Endothelial cell of umbilical vein (primary cell): ENCODE results near the gene ALOX5. TPM values are rescaled to one million over a fixed set of nuclear protein-coding genes. Genes with fewer than 3 reads are reported as not detected.

Source experiments
- BruUV-seq: library from RNA; stranded (reverse); fragments of 400-500 nt; replicated peaks from 2 replicates; lab custom pipeline; 2021; lab: Mats Ljungman, UMichigan
- CTCF ChIA-PET: fragments of 300-600, 350-600 bp; sonication (Branson Sonifier 250); formaldehyde crosslinking; loops from one replicate; lab custom pipeline; 2021; ENCODE audit warnings: antibody characterized with exemption, inconsistent platforms; lab: Charles Lee
- POLR2A ChIA-PET: fragments of 300-600, 350-600 bp; sonication (Branson Sonifier 250); formaldehyde crosslinking; loops from one replicate; lab custom pipeline; 2021; ENCODE audit warnings: antibody characterized with exemption, inconsistent platforms; lab: Charles Lee
- DNase-seq: peaks from one replicate; pipeline ENCODE4 v3.0.0-alpha.2; 2011; ENCODE audit warnings: low read depth, low spot score
- FAIRE-seq: peaks from 2 replicates; lab custom pipeline; 2011; peaks lifted over from hg19 to GRCh38; lab: Jason Lieb, UNC
- H2AFZ ChIP-seq: 2 replicates; pipeline ENCODE4 v1.6.0; 2012; ENCODE audit warnings: low read depth, low read length, control low read depth, inconsistent platforms
- H3K27ac ChIP-seq: 2 replicates; pipeline ENCODE4 v1.5.1; 2011; ENCODE audit warnings: low read depth, mild to moderate bottlenecking, control low read depth, low read length, moderate library complexity; ENCODE audit not compliant: insufficient read depth
- H3K27me3 ChIP-seq, 2 experiments: 2 replicates each; pipeline versions ENCODE4 v1.6.0 to v1.6.1; 2011; ENCODE audit warnings: low read length in 2 of 2, mixed read lengths in 1 of 2; ENCODE audit not compliant: control insufficient read depth in 2 of 2, insufficient read depth in 2 of 2
- H3K36me3 ChIP-seq, 2 experiments: 2 replicates in 1 of 2; 3 replicates in 1 of 2; pipeline ENCODE4 v1.5.1; 2011; ENCODE audit warnings: low read length in 2 of 2, mild to moderate bottlenecking in 1 of 2, moderate library complexity in 1 of 2; ENCODE audit not compliant: control insufficient read depth in 2 of 2, insufficient read depth in 2 of 2; ENCODE audit errors: extremely low read depth in 1 of 2
- H3K4me1 ChIP-seq: 3 replicates; pipeline ENCODE4 v1.5.1; 2011; ENCODE audit warnings: mild to moderate bottlenecking, low read length; ENCODE audit not compliant: control insufficient read depth, insufficient read depth; ENCODE audit errors: extremely low read depth
- H3K4me2 ChIP-seq: 2 replicates; pipeline ENCODE4 v1.6.1; 2011; ENCODE audit warnings: low read length, control low read depth, mixed read lengths; ENCODE audit not compliant: insufficient read depth
- H3K4me3 ChIP-seq, 3 experiments: fragments of 200-600 bp in 1 of 3; sonication (generic), shearing (Covaris generic) in 1 of 3; replicated peaks in 1 of 3; 2 replicates each; pipeline ENCODE4 v1.5.1; 2011 to 2016; ENCODE audit warnings: control low read depth in 3 of 3, low read length in 3 of 3, mild to moderate bottlenecking in 2 of 3, inconsistent platforms in 1 of 3, low read depth in 1 of 3, moderate library complexity in 1 of 3; ENCODE audit not compliant: insufficient read depth in 1 of 3
- H3K79me2 ChIP-seq: 2 replicates; pipeline ENCODE4 v1.6.0; 2012; ENCODE audit warnings: low read length, inconsistent platforms; ENCODE audit not compliant: control insufficient read depth, insufficient read depth
- H3K9ac ChIP-seq: replicated peaks from 2 replicates; pipeline ENCODE3; 2011; ENCODE audit warnings: low read length, control low read depth; ENCODE audit not compliant: insufficient read depth; ENCODE audit errors: extremely low read depth
- H3K9me1 ChIP-seq: replicated peaks from 3 replicates; pipeline ENCODE4 v1.6.0; 2011; ENCODE audit warnings: mild to moderate bottlenecking, low read length; ENCODE audit not compliant: control insufficient read depth, insufficient read depth; ENCODE audit errors: extremely low read depth
- H3K9me3 ChIP-seq: replicated peaks from 2 replicates; pipeline ENCODE4 v1.5.1; 2012; ENCODE audit warnings: low read length, inconsistent platforms; ENCODE audit not compliant: control insufficient read depth, insufficient read depth
- H4K20me1 ChIP-seq: replicated peaks from 2 replicates; pipeline ENCODE3; 2011; ENCODE audit warnings: mild to moderate bottlenecking, low read length; ENCODE audit not compliant: control insufficient read depth, insufficient read depth; ENCODE audit errors: extremely low read depth
- CTCF ChIP-seq, 2 donors: IDR thresholded peaks; 1 replicate in 1 of 2; 2 replicates in 1 of 2; pipeline ENCODE4 v1.5.1; 2011; ENCODE audit warnings: low read length in 2 of 2, mild to moderate bottlenecking in 2 of 2, moderate library complexity in 2 of 2, control low read depth in 1 of 2, inconsistent platforms in 1 of 2, low read depth in 1 of 2; ENCODE audit not compliant: insufficient read depth in 1 of 2; ENCODE audit errors: extremely low read depth in 1 of 2
- FOS ChIP-seq: IDR thresholded peaks from 2 replicates; pipeline ENCODE4 v1.6.1; 2011; ENCODE audit warnings: mild to moderate bottlenecking, low read length, moderate library complexity, borderline replicate concordance; ENCODE audit not compliant: insufficient read depth
- GATA2 ChIP-seq: IDR thresholded peaks from 2 replicates; pipeline ENCODE4 v1.7.0; 2011; ENCODE audit warnings: low read depth, mild to moderate bottlenecking, moderate library complexity, mixed read lengths, low read length; ENCODE audit not compliant: insufficient read length, insufficient read depth
- MAX ChIP-seq: IDR thresholded peaks from 2 replicates; pipeline ENCODE4 v1.6.1; 2011; ENCODE audit not compliant: insufficient read depth, insufficient read length
- MYC ChIP-seq: IDR thresholded peaks from one replicate; pipeline ENCODE4 v1.6.1; 2011; ENCODE audit warnings: mild to moderate bottlenecking, low read depth, low read length
- POLR2A ChIP-seq: IDR thresholded peaks from 2 replicates; pipeline ENCODE4 v1.6.1; 2012; ENCODE audit warnings: low read depth, mild to moderate bottlenecking, control low read depth, low read length
- dilution Hi-C: fragments of 300-500 bp; cut with MboI; formaldehyde crosslinking; loops from one replicate; pipeline ENCODE4 v1.15.0; 2019; ENCODE audit warnings: low sequenced_read_pairs; ENCODE audit not compliant: extremely low pct_ligation_motif_present
- intact Hi-C: fragments of 100-400 bp; cut with micrococcal nuclease; formaldehyde crosslinking; loops from one replicate; pipeline ENCODE4 v1.10.0; 2022
- polyA plus RNA-seq, 4 experiments: library from polyadenylated mRNA; depleted of rRNA in 3 of 4; stranded (reverse) in 3 of 4; unstranded in 1 of 4; fragments of >200 nt; gene quantifications; 2 replicates each; pipeline versions ENCODE4 v1.2.1 to v1.2.3, GENCODE V29; 2011 to 2012; ENCODE audit warnings: missing spikeins in 1 of 4
- total RNA-seq: library from RNA; stranded (reverse); gene quantifications from 2 replicates; pipeline ENCODE4 v1.2.3, GENCODE V29; 2021

Gene ALOX5
- total and polyA plus RNA-seq, 2 donors (not counting 3 experiments of a cell fraction or from before 2014, with no cell fraction given), result 0.04 TPM; not detected in 1

- Histone ChIP-seq H3K9me1 (no peaks in the 10 kb centered on the region), H3K4me1 (no peaks in the 10 kb centered on the region), H3K36me3 (no peaks in the 10 kb centered on the region), H3K27ac (no peak overlapping the region), H3K9me3 (no peaks in the 10 kb centered on the region), H3K4me2 (no peak overlapping the region), H3K79me2 (no peaks in the 10 kb centered on the region), H3K9ac (no peak overlapping the region), H3K4me3 (no peak overlapping the region), H3K27me3 (no peaks in the 10 kb centered on the region), H2AFZ (no peak overlapping the region), H4K20me1 (no peaks in the 10 kb centered on the region)
- dilution Hi-C loops, result no loop called here
- intact Hi-C loops, result no loop called here
- TF ChIP-seq MYC, result no peak
- TF ChIP-seq CTCF (IDR thresholded peaks at IDR 0.05; ENCODE audit: extremely low read depth in 1 of 2, insufficient read depth in 1 of 2, low read depth in 1 of 2, low read length in 2 of 2), result no peak
- TF ChIP-seq MAX, result no peak
- TF ChIP-seq GATA2, result no peak
- no peak for TF ChIP-seq FOS
- TF ChIP-seq POLR2A, result no peak
- no peak for DNase-seq
- ChIA-PET POLR2A (no interaction called here), CTCF (interaction anchor here (1.1 to 1.3 kb wide), 2 partner anchors 195 to 196 kb away, joined by 3 read pairs; no protein-coding TSS in a partner anchor)
- no TSS peak for BruUV-seq
- FAIRE-seq, result no peak
These were observed 71.2 kb downstream of the ALOX5 start for GRCh38 chr10:45444976-45445898.
